HepG2 (cell line): Measurements from ENCODE around the gene ASTN2. TPM values are rescaled to one million over a fixed set of nuclear protein-coding genes. Genes with fewer than 3 reads are reported as not detected.

Experiments used
- ATAC-seq: fragments of 200-7000 bp; cut with Tn5 transposase; 3 replicates; pipeline ENCODE4 v1.9.1; 2020; ENCODE audit warnings: mild to moderate bottlenecking, moderate library complexity
- BruUV-seq: library from RNA; stranded (reverse); fragments of 400-500 nt; replicated peaks from 2 replicates; lab custom pipeline; 2021; lab: Mats Ljungman, UMichigan
- CTCF ChIA-PET: fragments of 300-600 bp; formaldehyde crosslinking; extraction: SDS; loops from one replicate; lab custom pipeline; 2021; ENCODE audit warnings: low total read pairs, inconsistent platforms, low intra/inter-chr PET ratio; lab: Yijun Ruan, JAX
- POLR2A ChIA-PET: fragments of 350-600 bp; sonication (Branson Sonifier 250); formaldehyde crosslinking; loops from one replicate; lab custom pipeline; 2020; ENCODE audit warnings: antibody characterized with exemption, inconsistent platforms; lab: Yijun Ruan, JAX
- DNase-seq: peaks from one replicate; pipeline ENCODE4 v3.0.0-alpha.2; 2015; ENCODE audit warnings: low spot score
- FAIRE-seq: peaks from 3 replicates; lab custom pipeline; 2011; peaks lifted over from hg19 to GRCh38; lab: Jason Lieb, UNC
- H2AFZ ChIP-seq: one replicate; pipeline ENCODE4 v1.6.1; 2011; ENCODE audit warnings: low read length, inconsistent platforms
- H3K27ac ChIP-seq: fragments of 300-600 bp; 3 replicates; pipeline ENCODE4 v1.8.0; 2011; ENCODE audit warnings: mixed run types, mild to moderate bottlenecking, mixed read lengths, low read length, inconsistent platforms; ENCODE audit not compliant: insufficient read depth; ENCODE audit errors: extremely low read length
- H3K27me3 ChIP-seq, 2 experiments: fragments of 200-600 bp in 1 of 2; 2 replicates in 1 of 2; 3 replicates in 1 of 2; pipeline versions ENCODE4 v1.6.0 to v1.8.0; 2011; ENCODE audit warnings: low read length in 2 of 2, mild to moderate bottlenecking in 2 of 2, moderate library complexity in 2 of 2, inconsistent platforms in 1 of 2; ENCODE audit not compliant: insufficient read depth in 2 of 2, control insufficient read depth in 1 of 2
- H3K36me3 ChIP-seq, 2 experiments: fragments of 200-600 bp in 1 of 2; replicated peaks in 1 of 2; 2 replicates in 1 of 2; 3 replicates in 1 of 2; pipeline versions ENCODE4 v1.5.1 to v1.8.0; 2011; ENCODE audit warnings: low read length in 2 of 2, inconsistent platforms in 1 of 2; ENCODE audit not compliant: insufficient read depth in 2 of 2, control insufficient read depth in 1 of 2
- H3K4me1 ChIP-seq: 2 replicates; pipeline ENCODE4 v1.5.1; 2012; ENCODE audit warnings: low read length, inconsistent platforms; ENCODE audit not compliant: insufficient read depth
- H3K4me2 ChIP-seq: 2 replicates; pipeline ENCODE4 v1.6.0; 2011; ENCODE audit warnings: low read depth, low read length, inconsistent platforms
- H3K4me3 ChIP-seq, 3 experiments: fragments of 200-600 bp in 1 of 3; sonication (generic), shearing (Covaris generic) in 1 of 3; replicated peaks in 1 of 3; 2 replicates each; pipeline ENCODE4 v1.5.1; 2011 to 2016; ENCODE audit warnings: low read length in 3 of 3, inconsistent platforms in 2 of 3, low read depth in 2 of 3, mild to moderate bottlenecking in 2 of 3, control low read depth in 1 of 3, mixed read lengths in 1 of 3; ENCODE audit not compliant: insufficient read depth in 1 of 3
- H3K79me2 ChIP-seq: one replicate; pipeline ENCODE4 v1.6.1; 2011; ENCODE audit warnings: low read length, inconsistent platforms; ENCODE audit not compliant: insufficient read depth
- H3K9ac ChIP-seq: 2 replicates; pipeline ENCODE4 v1.6.0; 2011; ENCODE audit warnings: mild to moderate bottlenecking, low read depth, low read length, inconsistent platforms; ENCODE audit not compliant: insufficient read depth
- H3K9me3 ChIP-seq: 2 replicates; pipeline ENCODE4 v1.5.1; 2012; ENCODE audit warnings: mild to moderate bottlenecking, low read length
- H4K20me1 ChIP-seq: 2 replicates; pipeline ENCODE4 v1.6.0; 2011; ENCODE audit warnings: inconsistent platforms, mild to moderate bottlenecking, low read length, moderate library complexity; ENCODE audit not compliant: insufficient read depth
- FLYWCH1 ChIP-seq: sonication (generic); formaldehyde crosslinking; IDR thresholded peaks from 2 replicates; pipeline ENCODE4 v1.8.1; 2023; ENCODE audit warnings: mild to moderate bottlenecking, missing genetic modification reagents
- FOXK2 ChIP-seq: fragments of 450-650 bp; IDR thresholded peaks from 2 replicates; pipeline ENCODE4 v1.6.1; 2016
- GFI1 ChIP-seq: sonication (generic); formaldehyde crosslinking; IDR thresholded peaks from 2 replicates; pipeline ENCODE4 v1.5.0; 2020; ENCODE audit warnings: missing genetic modification reagents, mild to moderate bottlenecking, borderline replicate concordance
- NR2C2 ChIP-seq: sonication (generic); formaldehyde crosslinking; IDR thresholded peaks from 2 replicates; pipeline ENCODE4 v1.4.0; 2020; ENCODE audit warnings: missing genetic modification reagents, mild to moderate bottlenecking, moderate library complexity, borderline replicate concordance
- ZFX ChIP-seq: sonication (generic); formaldehyde crosslinking; IDR thresholded peaks from 2 replicates; pipeline ENCODE4 v1.4.0; 2020; ENCODE audit warnings: mild to moderate bottlenecking, low read depth, missing genetic modification reagents, moderate library complexity
- ZNF543 ChIP-seq: sonication (generic); formaldehyde crosslinking; IDR thresholded peaks from 2 replicates; pipeline ENCODE4 v1.4.0; 2020; ENCODE audit warnings: mild to moderate bottlenecking, missing genetic modification reagents
- ZNF580 ChIP-seq: IDR thresholded peaks from 2 replicates; pipeline ENCODE4 v1.6.1; 2016; ENCODE audit warnings: low read depth, borderline replicate concordance
- ZNF605 ChIP-seq: sonication (generic); formaldehyde crosslinking; IDR thresholded peaks from 2 replicates; pipeline ENCODE4 v1.8.0; 2022; ENCODE audit warnings: mild to moderate bottlenecking, missing genetic modification reagents
- WGBS: methylation state at CpG from one replicate; pipeline ENCODE4 v1.1.6; 2017; ENCODE audit warnings: low lambda C conversion rate; 5-methylcytosine and 5-hydroxymethylcytosine counted together
- in situ Hi-C: cut with HindIII; loops from 2 replicates; pipeline ENCODE4 v1.10.0; 2017; ENCODE audit warnings: low pct_unique_long_range_greater_than_20kb; ENCODE audit not compliant: extremely low pct_ligation_motif_present
- intact Hi-C: fragments of 100-400 bp; cut with micrococcal nuclease; formaldehyde crosslinking; loops from one replicate; pipeline ENCODE4 v1.10.0; 2022; ENCODE audit not compliant: unreplicated experiment
- polyA plus RNA-seq, 8 experiments: library from polyadenylated mRNA; depleted of rRNA in 3 of 8; stranded (reverse) in 7 of 8; unstranded in 1 of 8; fragments of >200 nt; fragmentation: Illumina TruSeq in 4 of 8; extraction: Trizol in 4 of 8; gene quantifications; 2 replicates each; pipeline versions ENCODE4 v1.2.1 to v1.2.3, GENCODE V29; 2011 to 2016; ENCODE audit warnings: low read depth in 4 of 8, missing spikeins in 1 of 8, mixed read lengths in 1 of 8; ENCODE audit not compliant: insufficient read depth in 1 of 8
- total RNA-seq, 5 experiments: library from RNA; depleted of rRNA; stranded (reverse); fragments of >200 nt; fragmentation: Illumina TruSeq; extraction: Trizol; gene quantifications; 2 replicates each; pipeline ENCODE4 v1.2.3, GENCODE V29; 2016; ENCODE audit warnings: low read depth in 1 of 5

Gene ASTN2
- total and polyA plus RNA-seq, 2 of the 13 experiments (the other 11 are each of a cell fraction or from before 2014, with no cell fraction given): 5.2 to 13.5 TPM

GRCh38 chr9:117403403-117403811, 11.4 kb downstream of the ASTN2 start:
- no peaks in the 10 kb centered on the region for H3K9me3 ChIP-seq
- no peaks in the 10 kb centered on the region for H3K27me3 ChIP-seq
- no peak overlapping the region for H3K4me3 ChIP-seq
- no peaks in the 10 kb centered on the region for H3K79me2 ChIP-seq
- H2AFZ ChIP-seq: no peak overlapping the region
- no peak for TF ChIP-seq ZNF543 (CRISPR knock-in tag)
- TF ChIP-seq ZNF605 (CRISPR knock-in tag): no peak
- TF ChIP-seq GFI1 (CRISPR knock-in tag): no peak
- no peak for TF ChIP-seq NR2C2 (CRISPR knock-in tag)
- TF ChIP-seq FOXK2: no peak
- no peak for TF ChIP-seq FLYWCH1
- TF ChIP-seq ZFX (CRISPR knock-in tag): no peak
- POLR2A ChIA-PET: no interaction called here
- H4K20me1 ChIP-seq: no peaks in the 10 kb centered on the region
- H3K4me2 ChIP-seq: no peak overlapping the region
- H3K27ac ChIP-seq: no peak overlapping the region
- DNase-seq (no peak), FAIRE-seq (no peak), ATAC-seq (no peak)
- 5% methylated on average over 5 of the region's 6 CpGs for WGBS
- no peaks in the 10 kb centered on the region for H3K36me3 ChIP-seq
- in situ Hi-C loops (loop anchor here (25.0 kb wide), 1 partner anchor 666 kb away; no protein-coding TSS in a partner anchor), intact Hi-C loops (no loop called here)
- H3K9ac ChIP-seq: no peak overlapping the region
- H3K4me1 ChIP-seq: no peaks in the 10 kb centered on the region
- CTCF ChIA-PET: no interaction called here
- BruUV-seq: no TSS peak

- H3K9me3 ChIP-seq: no peaks in the 10 kb centered on the region
- no peaks in the 10 kb centered on the region for H3K27me3 ChIP-seq
- no TSS peak for BruUV-seq
- DNase-seq (no peak), FAIRE-seq (no peak), ATAC-seq (no peak)
- no peak for TF ChIP-seq ZNF580 (CRISPR knock-in tag)
- no peak overlapping the region for H3K4me2 ChIP-seq
- in situ Hi-C loops: loop anchor here (25.0 kb wide), 1 partner anchor 663 kb away; no protein-coding TSS in a partner anchor
- no peaks in the 10 kb centered on the region for H3K4me1 ChIP-seq
- H3K27ac ChIP-seq: no peak overlapping the region
- intact Hi-C loops: no loop called here
- WGBS: 3% methylated on average over 2 of the region's 2 CpGs
- no peak overlapping the region for H2AFZ ChIP-seq
- no peaks in the 10 kb centered on the region for H4K20me1 ChIP-seq
- POLR2A ChIA-PET: no interaction called here
- no peak overlapping the region for H3K9ac ChIP-seq
- no peaks in the 10 kb centered on the region for H3K36me3 ChIP-seq
- CTCF ChIA-PET: no interaction called here
- H3K4me3 ChIP-seq: no peak overlapping the region
- H3K79me2 ChIP-seq: no peaks in the 10 kb centered on the region
Observed at GRCh38 chr9:117400171-117400570, 14.7 kb downstream of the ASTN2 start.
